Pancreas (tissue), 10 donors: ENCODE data around the gene GRHPR. TPM values are rescaled to one million over a fixed set of nuclear protein-coding genes. Genes with fewer than 3 reads are reported as not detected.
A peak's percentile ranks its signal among the peaks of the same experiment; 100 is the strongest.

Experiments used
- ATAC-seq, 4 donors: fragments of 200-7000 bp; cut with Tn5 transposase; one replicate each; pipeline versions ENCODE4 v1.8.0 to v1.9.1; 2020; ENCODE audit warnings: mild to moderate bottlenecking in 4 of 4, moderate library complexity in 4 of 4
- DNase-seq, 6 donors: peaks; one replicate each; pipeline ENCODE4 v3.0.0-alpha.2; 2020
- FAIRE-seq: peaks from 2 replicates; lab custom pipeline; 2012; peaks lifted over from hg19 to GRCh38; lab: Jason Lieb, UNC
- H3K27ac ChIP-seq, 4 donors: fragments of 200-600 bp; sonication (generic); 1 replicate in 3 of 4; 2 replicates in 1 of 4; pipeline versions ENCODE4 v1.5.0 to v1.8.0; 2020
- H3K27me3 ChIP-seq, 4 donors: fragments of 200-600 bp; one replicate each; pipeline ENCODE4 v1.8.0; 2021
- H3K36me3 ChIP-seq, 3 donors: fragments of 200-600 bp; sonication (generic) in 1 of 3; one replicate each; pipeline versions ENCODE4 v1.5.0 to v1.8.0; 2020 to 2021
- H3K4me1 ChIP-seq, 3 donors: fragments of 200-600 bp; one replicate each; pipeline ENCODE4 v1.8.0; 2021
- H3K4me3 ChIP-seq, 4 donors: fragments of 200-600 bp; sonication (generic) in 2 of 4; one replicate each; pipeline versions ENCODE4 v1.5.0 to v1.8.0; 2020 to 2021
- H3K9me3 ChIP-seq, 4 donors: fragments of 200-600 bp; one replicate each; pipeline ENCODE4 v1.8.0; 2021
- WGBS, 2 donors: extraction: QIAGEN DNeasy Blood & Tissue Kit; methylation state at CpG; one replicate each; pipeline ENCODE4 v1.1.7; 2013; 5-methylcytosine and 5-hydroxymethylcytosine counted together
- intact Hi-C, 3 donors: fragments of 100-400 bp; cut with DNase I; formaldehyde crosslinking; loops; one replicate each; pipeline versions ENCODE4 v1.11.1 to v1.14.2; 2022
- polyA plus RNA-seq, 2 donors: library from polyadenylated mRNA; stranded (reverse); fragments of 200-250 nt; gene quantifications; one replicate each; pipeline ENCODE4 v1.2.3, GENCODE V29; 2013
- total RNA-seq, 6 donors: library from RNA; stranded (reverse); fragmentation: NEBNext Ultra II Directional in 4 of 6; extraction: Animal tissue kit (Norgen Biotek cat#: 25700) in 4 of 6; gene quantifications; one replicate each; pipeline versions ENCODE4 v1.2.1 to v1.2.4, GENCODE V29; 2021 to 2023
- TF ChIP-seq, protein P1 (sequence below), 4 donors: fragments of 200-600 bp; sonication (generic) in 3 of 4; IDR thresholded peaks; one replicate each; pipeline versions ENCODE4 v1.5.0 to v1.8.0; 2021; ENCODE audit warnings: antibody characterized with exemption in 4 of 4
- donor health status: healthy with polysubstance abuse.
- donor health status: DM: no; HTN: no; CAD: no; lungs with moderate emphysema.
- donor health status: DM: no; HTN: no; CAD: no.
- donor health status: control.
- donor health status: control.
- donor health status: Bipolar disorder and iron deficiency.
- donor health status: DM: yes; HTN: yes; CAD: no.
- donor health status: DM: no; HTN: no; CAD: no.
- donor health status: DM: no; HTN: no; CAD: no.
- donor health status: DM: yes; HTN: yes; CAD: no.

The GRHPR gene
- total and polyA plus RNA-seq, 8 donors = 30.2 to 54.3 (median 43.3) TPM

DNA sequence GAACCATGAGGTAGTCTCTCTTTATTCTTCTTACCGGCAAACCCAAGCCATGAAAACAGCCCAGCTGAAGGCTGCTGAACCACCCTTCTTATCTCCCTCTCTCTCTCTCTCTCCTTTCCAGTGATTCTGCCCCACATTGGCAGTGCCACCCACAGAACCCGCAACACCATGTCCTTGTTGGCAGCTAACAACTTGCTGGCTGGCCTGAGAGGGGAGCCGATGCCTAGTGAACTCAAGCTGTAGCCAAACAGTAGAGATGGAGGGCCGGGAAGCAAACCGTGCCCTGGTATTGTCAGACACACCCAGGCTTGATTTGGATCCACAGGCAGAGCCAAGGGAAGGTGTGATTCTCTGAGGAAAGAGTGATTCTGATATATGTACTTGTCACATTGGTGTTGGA lies 14.0 kb downstream of the GRHPR start:
- H3K27ac ChIP-seq = no peak overlapping the region
- no peak for FAIRE-seq
- 87 to 94% methylated on average over 5 of the region's 5 CpGs for WGBS, 2 donors
- peaks cover 0 to 5% (median 0%) of the 10 kb centered on the region in 3 donors for H3K4me1 ChIP-seq
- intact Hi-C loops = loop anchor here in 1 of 3 donors (10.0 kb wide), 1 partner anchor 58 kb away; no protein-coding TSS in a partner anchor
- H3K27me3 ChIP-seq = no peaks in the 10 kb centered on the region
- TF ChIP-seq, protein P1, sequence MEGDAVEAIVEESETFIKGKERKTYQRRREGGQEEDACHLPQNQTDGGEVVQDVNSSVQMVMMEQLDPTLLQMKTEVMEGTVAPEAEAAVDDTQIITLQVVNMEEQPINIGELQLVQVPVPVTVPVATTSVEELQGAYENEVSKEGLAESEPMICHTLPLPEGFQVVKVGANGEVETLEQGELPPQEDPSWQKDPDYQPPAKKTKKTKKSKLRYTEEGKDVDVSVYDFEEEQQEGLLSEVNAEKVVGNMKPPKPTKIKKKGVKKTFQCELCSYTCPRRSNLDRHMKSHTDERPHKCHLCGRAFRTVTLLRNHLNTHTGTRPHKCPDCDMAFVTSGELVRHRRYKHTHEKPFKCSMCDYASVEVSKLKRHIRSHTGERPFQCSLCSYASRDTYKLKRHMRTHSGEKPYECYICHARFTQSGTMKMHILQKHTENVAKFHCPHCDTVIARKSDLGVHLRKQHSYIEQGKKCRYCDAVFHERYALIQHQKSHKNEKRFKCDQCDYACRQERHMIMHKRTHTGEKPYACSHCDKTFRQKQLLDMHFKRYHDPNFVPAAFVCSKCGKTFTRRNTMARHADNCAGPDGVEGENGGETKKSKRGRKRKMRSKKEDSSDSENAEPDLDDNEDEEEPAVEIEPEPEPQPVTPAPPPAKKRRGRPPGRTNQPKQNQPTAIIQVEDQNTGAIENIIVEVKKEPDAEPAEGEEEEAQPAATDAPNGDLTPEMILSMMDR (IDR thresholded peaks at IDR 0.05) = no peak
- peaks cover 0 to 51% (median 19%) of the 10 kb centered on the region in 3 donors for H3K36me3 ChIP-seq
- no peaks in the 10 kb centered on the region for H3K9me3 ChIP-seq
- no peak for ATAC-seq
- H3K4me3 ChIP-seq = no peak overlapping the region
- DNase-seq = peak in 1 of 6 donors; percentile 33

DNA sequence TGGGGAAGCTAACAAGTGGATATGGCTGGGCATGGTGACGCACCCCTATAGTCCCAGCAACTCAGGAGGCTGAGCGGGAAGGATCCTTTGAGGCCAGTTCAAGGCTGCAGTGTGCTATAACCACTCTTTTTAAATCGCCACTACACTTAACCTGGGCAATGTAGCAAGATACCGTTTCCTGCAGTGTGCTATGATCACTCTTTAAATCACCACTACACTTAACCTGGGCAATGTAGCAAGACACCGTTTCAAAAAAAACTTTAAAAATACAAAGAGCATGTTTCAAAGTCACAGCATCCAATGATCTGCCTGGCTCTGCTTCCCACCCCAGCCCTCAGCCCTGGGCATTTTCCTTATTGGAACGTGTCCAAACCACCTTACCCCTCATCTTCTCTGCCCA lies 14.5 kb downstream of the GRHPR start:
- TF ChIP-seq, protein P1 (IDR thresholded peaks at IDR 0.05) = no peak
- ATAC-seq = no peak
- H3K4me1 ChIP-seq = peaks cover 0 to 5% (median 0%) of the 10 kb centered on the region in 3 donors
- no peaks in the 10 kb centered on the region for H3K9me3 ChIP-seq
- no peak overlapping the region for H3K4me3 ChIP-seq
- H3K36me3 ChIP-seq = peaks cover 0 to 56% (median 22%) of the 10 kb centered on the region in 3 donors
- intact Hi-C loops = loop anchor here in 1 of 3 donors (10.0 kb wide), 1 partner anchor 58 kb away; no protein-coding TSS in a partner anchor
- FAIRE-seq = no peak
- DNase-seq = no peak
- H3K27me3 ChIP-seq = no peaks in the 10 kb centered on the region
- H3K27ac ChIP-seq = no peak overlapping the region
- WGBS, 2 donors = 87 to 93% methylated on average over 6 of the region's 6 CpGs

DNA sequence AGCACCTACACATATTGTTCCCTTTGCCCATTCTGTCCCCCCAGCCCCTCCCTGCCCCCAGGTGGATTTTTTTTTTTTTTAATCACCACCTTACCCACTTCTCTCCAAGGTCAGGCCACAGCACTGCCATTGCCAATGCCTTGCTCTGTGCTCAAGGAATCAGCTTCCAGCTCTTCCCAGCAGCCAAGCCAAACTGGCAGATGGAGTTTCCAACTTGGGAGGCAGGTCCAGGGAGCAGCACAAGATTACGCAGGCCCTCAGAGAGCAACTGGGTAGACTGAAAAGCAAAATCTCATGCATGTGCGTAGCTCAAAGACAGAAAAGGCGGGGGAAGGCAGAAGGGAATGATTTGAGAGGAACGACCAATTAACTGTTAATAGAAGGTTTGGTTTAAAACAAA lies 15.1 kb downstream of the GRHPR start:
- Histone ChIP-seq H3K4me1 (peaks cover 0 to 5% (median 0%) of the 10 kb centered on the region in 3 donors), H3K36me3 (peaks cover 0 to 59% (median 25%) of the 10 kb centered on the region in 3 donors), H3K9me3 (no peaks in the 10 kb centered on the region), H3K27me3 (no peaks in the 10 kb centered on the region), H3K4me3 (no peak overlapping the region), H3K27ac (no peak overlapping the region)
- no peak for DNase-seq
- 80 to 82% methylated on average over 4 of the region's 4 CpGs for WGBS, 2 donors
- peak in 1 of 4 donors; percentile 24 for ATAC-seq
- TF ChIP-seq, protein P1 (IDR thresholded peaks at IDR 0.05) = no peak
- FAIRE-seq = no peak
- intact Hi-C loops = loop anchor here in 1 of 3 donors (10.0 kb wide), 1 partner anchor 57 kb away; no protein-coding TSS in a partner anchor

DNA sequence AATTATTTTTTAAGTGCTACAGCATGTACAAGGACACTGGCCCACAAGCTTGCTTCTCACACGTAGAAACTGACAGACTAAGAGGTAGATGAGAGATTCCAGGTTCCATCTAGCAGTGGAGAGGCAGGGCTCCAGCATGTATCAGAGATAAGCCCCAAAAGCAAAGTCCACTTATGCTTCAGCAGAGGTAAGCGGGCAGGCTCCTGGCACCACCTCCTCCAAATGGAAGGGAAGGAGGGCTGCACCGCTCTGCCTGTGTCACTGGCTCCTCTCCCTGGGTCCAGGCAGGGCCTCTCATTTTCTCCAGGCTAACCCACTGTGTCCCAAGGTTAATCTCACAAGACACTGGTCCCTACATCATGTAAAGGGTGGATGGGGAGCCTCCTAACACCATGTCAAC lies 15.9 kb downstream of the GRHPR start:
- no peaks in the 10 kb centered on the region for H3K27me3 ChIP-seq
- no peak overlapping the region for H3K27ac ChIP-seq
- peaks cover 0 to 59% (median 25%) of the 10 kb centered on the region in 3 donors for H3K36me3 ChIP-seq
- TF ChIP-seq, protein P1 (IDR thresholded peaks at IDR 0.05) = no peak
- H3K9me3 ChIP-seq = no peaks in the 10 kb centered on the region
- WGBS, 2 donors = 46 to 58% methylated on average over 3 of the region's 3 CpGs
- ATAC-seq (peak in 2 of 4 donors; percentile 27 to 44), DNase-seq (no peak), FAIRE-seq (no peak)
- intact Hi-C loops = loop anchor here in 1 of 3 donors (10.0 kb wide), 1 partner anchor 56 kb away; no protein-coding TSS in a partner anchor
- no peak overlapping the region for H3K4me3 ChIP-seq
- peaks cover 0 to 5% (median 0%) of the 10 kb centered on the region in 3 donors for H3K4me1 ChIP-seq

DNA sequence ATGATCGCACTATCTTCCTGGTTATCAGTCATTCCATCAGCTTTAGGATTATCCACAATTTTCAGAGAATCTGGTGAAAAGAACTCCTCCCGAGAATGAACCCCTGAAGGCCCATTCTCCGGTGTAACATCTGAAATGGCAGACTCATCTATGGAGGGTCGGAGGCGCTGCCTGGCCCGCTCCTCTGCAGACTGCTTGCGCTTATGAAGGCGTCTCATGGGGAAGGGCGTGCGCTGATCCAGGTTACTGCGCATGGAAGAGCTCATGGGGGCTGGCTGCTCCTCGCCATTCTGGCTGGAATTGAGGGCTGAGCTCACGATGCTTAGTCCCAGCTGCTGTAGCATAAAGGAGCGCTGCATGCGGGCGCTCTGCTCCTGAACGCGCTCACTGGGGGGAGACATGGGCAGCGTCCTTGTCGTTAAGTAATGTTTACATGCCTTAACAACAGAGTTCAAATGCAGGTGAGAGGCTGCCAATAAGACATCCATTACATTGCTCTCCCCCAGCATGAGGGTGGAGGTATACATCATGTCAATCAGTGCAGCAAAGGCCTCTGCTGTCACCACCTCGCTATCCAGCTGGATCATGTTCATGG lies 19.4 kb downstream of the GRHPR start:
- no peaks in the 10 kb centered on the region for H3K9me3 ChIP-seq
- H3K36me3 ChIP-seq = peaks cover 0 to 47% (median 21%) of the 10 kb centered on the region in 3 donors
- ATAC-seq (no peak), FAIRE-seq (no peak), DNase-seq (no peak)
- H3K27me3 ChIP-seq = no peaks in the 10 kb centered on the region
- intact Hi-C loops = no loop called here
- H3K4me3 ChIP-seq = no peak overlapping the region
- TF ChIP-seq, protein P1 (IDR thresholded peaks at IDR 0.05) = no peak
- WGBS, 2 donors = 88 to 89% methylated on average over 21 of the region's 21 CpGs
- no peak overlapping the region for H3K27ac ChIP-seq
- peaks cover 0 to 15% (median 13%) of the 10 kb centered on the region in 3 donors for H3K4me1 ChIP-seq
